DOHH2 (cell line): Measurements from ENCODE around the gene HIGD2A.

Experiments
- H3F3A ChIP-seq: fragments of 200-600 bp; sonication (generic), shearing (Covaris generic); 2 replicates; pipeline ENCODE4 v1.6.0; 2016; ENCODE audit warnings: antibody characterized with exemption, mild to moderate bottlenecking; ENCODE audit not compliant: control insufficient read depth, insufficient read depth
- H3K27ac ChIP-seq: fragments of 200-600 bp; sonication (generic); 2 replicates; pipeline ENCODE4 v1.5.1; 2014; ENCODE audit warnings: low read depth, mild to moderate bottlenecking, low read length, moderate library complexity
- H3K27me3 ChIP-seq: fragments of 200-600 bp; sonication (generic); 2 replicates; pipeline ENCODE4 v1.6.1; 2014; ENCODE audit warnings: mild to moderate bottlenecking, low read length, mixed read lengths; ENCODE audit not compliant: control insufficient read depth
- H3K36me3 ChIP-seq: fragments of 200-600 bp; sonication (generic); 2 replicates; pipeline ENCODE4 v1.6.1; 2014; ENCODE audit warnings: mild to moderate bottlenecking, low read length, moderate library complexity, mixed read lengths; ENCODE audit not compliant: control insufficient read depth
- H3K4me1 ChIP-seq: fragments of 200-600 bp; sonication (generic); 2 replicates; pipeline ENCODE4 v1.6.1; 2014; ENCODE audit warnings: mild to moderate bottlenecking, low read length, mixed read lengths; ENCODE audit not compliant: control insufficient read depth
- H3K4me2 ChIP-seq: fragments of 200-600 bp; sonication (generic); 2 replicates; pipeline ENCODE4 v1.6.0; 2014; ENCODE audit warnings: mild to moderate bottlenecking, low read length, moderate library complexity
- H3K4me3 ChIP-seq: fragments of 200-600 bp; sonication (generic); 2 replicates; pipeline ENCODE4 v1.5.1; 2014; ENCODE audit warnings: mild to moderate bottlenecking, low read length, mixed read lengths
- H3K79me2 ChIP-seq: fragments of 200-600 bp; sonication (generic); 2 replicates; pipeline ENCODE4 v1.6.1; 2014; ENCODE audit warnings: mild to moderate bottlenecking, low read length, mixed read lengths; ENCODE audit not compliant: control insufficient read depth
- H3K9me2 ChIP-seq: fragments of 200-600 bp; sonication (generic); replicated peaks from 2 replicates; pipeline ENCODE4 v1.6.1; 2014; ENCODE audit warnings: mild to moderate bottlenecking, low read length, mixed read lengths; ENCODE audit not compliant: control insufficient read depth
- H3K9me3 ChIP-seq: fragments of 200-600 bp; sonication (generic); 2 replicates; pipeline ENCODE4 v1.6.1; 2014; ENCODE audit warnings: antibody characterized with exemption, low read length, mixed read lengths; ENCODE audit not compliant: control insufficient read depth, insufficient read depth
- H4K20me1 ChIP-seq: fragments of 200-600 bp; sonication (generic); 2 replicates; pipeline ENCODE4 v1.6.0; 2014; ENCODE audit warnings: low read depth, mild to moderate bottlenecking, antibody characterized with exemption, low read length, moderate library complexity; ENCODE audit not compliant: control insufficient read depth, insufficient read depth
- CTCF ChIP-seq: fragments of 200-600 bp; sonication (generic); IDR thresholded peaks from one replicate; pipeline ENCODE4 v1.5.1; 2014; ENCODE audit warnings: antibody characterized with exemption, mild to moderate bottlenecking, low read depth, low read length; ENCODE audit not compliant: poor library complexity, severe bottlenecking
- EZH2phosphoT487 ChIP-seq: fragments of 200-600 bp; sonication (generic); IDR thresholded peaks from 2 replicates; pipeline ENCODE4 v1.6.1; 2017; ENCODE audit warnings: borderline replicate concordance, mild to moderate bottlenecking, antibody characterized with exemption, low read length, moderate library complexity, mixed read lengths

The HIGD2A gene

GRCh38 chr5:176400382-176401156, 12.0 kb downstream of the HIGD2A start:
- Histone ChIP-seq H4K20me1 (no peaks in the 10 kb centered on the region), H3K27ac (no peak overlapping the region), H3K79me2 (no peaks in the 10 kb centered on the region), H3K9me2 (no peaks in the 10 kb centered on the region), H3K27me3 (no peaks in the 10 kb centered on the region), H3K4me2 (no peak overlapping the region), H3F3A (no peaks in the 10 kb centered on the region), H3K4me3 (no peak overlapping the region), H3K36me3 (no peaks in the 10 kb centered on the region), H3K9me3 (no peaks in the 10 kb centered on the region), H3K4me1 (no peaks in the 10 kb centered on the region)
- TF ChIP-seq EZH2phosphoT487 (no peak), CTCF (no peak)

GRCh38 chr5:176401281-176402205, 13.0 kb downstream of the HIGD2A start:
- Histone ChIP-seq H3K4me2 (no peak overlapping the region), H3K9me2 (no peaks in the 10 kb centered on the region), H3K79me2 (no peaks in the 10 kb centered on the region), H3K27ac (no peak overlapping the region), H4K20me1 (no peaks in the 10 kb centered on the region), H3K36me3 (no peaks in the 10 kb centered on the region), H3F3A (no peaks in the 10 kb centered on the region), H3K27me3 (no peaks in the 10 kb centered on the region), H3K4me3 (no peak overlapping the region), H3K4me1 (no peaks in the 10 kb centered on the region), H3K9me3 (no peaks in the 10 kb centered on the region)
- no peak for TF ChIP-seq CTCF
- TF ChIP-seq EZH2phosphoT487: no peak

GRCh38 chr5:176405656-176406435, 17.3 kb downstream of the HIGD2A start:
- no peak for TF ChIP-seq EZH2phosphoT487
- TF ChIP-seq CTCF: no peak

More at GRCh38 chr5:176405656-176406435, 17.3 kb downstream of the HIGD2A start:
- no peaks in the 10 kb centered on the region for H3K27me3 ChIP-seq
- H3K9me3 ChIP-seq: no peaks in the 10 kb centered on the region
- H3F3A ChIP-seq: no peaks in the 10 kb centered on the region
- H3K79me2 ChIP-seq: no peaks in the 10 kb centered on the region
- no peaks in the 10 kb centered on the region for H3K4me1 ChIP-seq
- no peak overlapping the region for H3K4me3 ChIP-seq
- H3K27ac ChIP-seq: no peak overlapping the region
- no peaks in the 10 kb centered on the region for H4K20me1 ChIP-seq
- H3K36me3 ChIP-seq: peaks cover 6% of the 10 kb centered on the region; the same call in 1 of the 2 replicates
- H3K4me2 ChIP-seq: no peak overlapping the region
- no peaks in the 10 kb centered on the region for H3K9me2 ChIP-seq
